ENCODE results near the gene MACO1. TPM values are rescaled to one million over a fixed set of nuclear protein-coding genes. Genes with fewer than 3 reads are reported as not detected.

MACO1 gene
- total and polyA plus RNA-seq, 10 of the 15 experiments (the other 5 are each of a cell fraction or from before 2014, with no cell fraction given): 3.2 to 19.8 (median 10.3) TPM

- TF ChIP-seq EP300 (IDR thresholded peaks at IDR 0.05; ENCODE audit: borderline replicate concordance in 1 of 2, control insufficient read depth in 1 of 2, low read depth in 2 of 2, low read length in 2 of 2) (no peak), STAT3 (IDR thresholded peaks at IDR 0.05; ENCODE audit: low read depth, low read length) (no peak)
Measured at GRCh38 chr1:25538191-25538767, 107.6 kb downstream of the MACO1 start (continued).

DNA sequence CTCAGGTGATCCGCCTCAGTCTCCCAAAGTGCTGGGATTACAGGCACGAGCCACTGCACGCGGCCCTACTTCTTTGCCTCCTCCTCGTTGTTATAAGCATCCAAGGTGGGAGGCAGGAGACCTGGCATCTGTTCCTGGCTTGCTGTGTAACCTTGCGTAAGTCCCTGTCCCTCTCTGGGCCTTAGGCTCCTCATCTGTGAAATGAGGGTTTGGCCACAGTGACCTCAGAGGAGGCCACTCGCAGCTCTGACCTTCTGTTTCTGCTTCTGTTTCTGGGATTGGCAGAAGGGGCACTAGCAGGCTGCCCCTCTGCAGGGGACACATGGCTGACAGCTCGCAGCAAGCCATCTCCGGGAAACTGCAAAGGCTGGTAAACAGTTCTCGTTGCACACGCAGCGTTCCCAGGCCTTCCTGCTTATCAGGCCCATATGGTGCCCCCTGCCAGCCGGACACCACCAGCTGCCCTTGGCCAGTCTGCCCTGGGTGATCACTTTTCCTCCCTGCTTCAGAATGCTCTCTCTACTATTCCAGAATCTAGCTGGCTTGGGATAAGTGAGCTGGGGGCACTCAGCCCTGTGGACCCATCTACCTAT, 110.1 kb downstream of the MACO1 start:
- H3K36me3 ChIP-seq (ENCODE audit: control insufficient read depth in 2 of 2, insufficient read depth in 2 of 2, low read length in 1 of 2): no peaks in the 10 kb centered on the region
- H3K27me3 ChIP-seq (replicated peaks in 1 of 2; ENCODE audit: control insufficient read depth in 2 of 2, insufficient read depth in 2 of 2, low read length in 1 of 2): peaks cover 1 to 2% of the 10 kb centered on the region in 2 experiments; a peak in 1 of 4 replicates
- no TSS peak for BruUV-seq (replicated peaks)
- in situ Hi-C loops (cut with MboI): no loop called here
- ChIA-PET POLR2A (interaction anchor here (0.6 kb wide), 1 partner anchor 413 kb away, joined by 5 read pairs; no protein-coding TSS in a partner anchor), SMC1A (ENCODE audit: uncharacterized antibody, unreplicated experiment) (no interaction called here), RAD21 (ENCODE audit: unreplicated experiment) (no interaction called here), CTCF (interaction anchor here (1.5 kb wide), 1 partner anchor 20 kb away, joined by 5 read pairs; no protein-coding TSS in a partner anchor)
- no peak for ATAC-seq
- H3K79me2 ChIP-seq (ENCODE audit: control insufficient read depth, insufficient read depth, low read length): peaks cover 10% of the 10 kb centered on the region
- H3K4me2 ChIP-seq (ENCODE audit: control insufficient read depth, insufficient read depth): no peak overlapping the region
- no peak overlapping the region for H3K9ac ChIP-seq (ENCODE audit: control insufficient read depth, insufficient read depth, low read length)
- H4K20me1 ChIP-seq (ENCODE audit: control insufficient read depth, insufficient read depth): no peaks in the 10 kb centered on the region
- no peak overlapping the region for H3K27ac ChIP-seq (ENCODE audit: control insufficient read depth, insufficient read depth)
- TF ChIP-seq RELB (IDR thresholded peaks at IDR 0.05; ENCODE audit: low read depth) (no peak), RAD21 (IDR thresholded peaks at IDR 0.05; ENCODE audit: insufficient read depth, low read depth, low read length) (no peak), TAF1 (IDR thresholded peaks at IDR 0.05; ENCODE audit: borderline replicate concordance, low read depth, low read length) (no peak), KDM1A (IDR thresholded peaks at IDR 0.05; ENCODE audit: borderline replicate concordance) (no peak), ZNF622 (IDR thresholded peaks at IDR 0.05) (no peak), MXI1 (IDR thresholded peaks at IDR 0.05; ENCODE audit: low read depth, low read length) (no peak), PRDM15 (CRISPR knock-in tag; IDR thresholded peaks at IDR 0.05) (no peak), RCOR1 (conservative IDR thresholded peaks at IDR 0.05; ENCODE audit: low read depth, low read length) (no peak), RBBP5 (conservative IDR thresholded peaks at IDR 0.05) (no peak), PML (IDR thresholded peaks at IDR 0.05; ENCODE audit: low read length) (no peak)
- TF ChIP-seq, protein P1, sequence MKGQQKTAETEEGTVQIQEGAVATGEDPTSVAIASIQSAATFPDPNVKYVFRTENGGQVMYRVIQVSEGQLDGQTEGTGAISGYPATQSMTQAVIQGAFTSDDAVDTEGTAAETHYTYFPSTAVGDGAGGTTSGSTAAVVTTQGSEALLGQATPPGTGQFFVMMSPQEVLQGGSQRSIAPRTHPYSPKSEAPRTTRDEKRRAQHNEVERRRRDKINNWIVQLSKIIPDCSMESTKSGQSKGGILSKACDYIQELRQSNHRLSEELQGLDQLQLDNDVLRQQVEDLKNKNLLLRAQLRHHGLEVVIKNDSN (IDR thresholded peaks at IDR 0.05; ENCODE audit: borderline replicate concordance, extremely low read length, insufficient read depth, low read depth, low read length): no peak
- no peak for FAIRE-seq
- H3K4me3 ChIP-seq: no peak overlapping the region
- intact Hi-C loops (cut with micrococcal nuclease; ENCODE audit: unreplicated experiment): no loop called here
- DNase-seq (ENCODE audit: low read depth, low spot score): no peak
- H3K9me3 ChIP-seq (replicated peaks; ENCODE audit: control insufficient read depth, insufficient read depth, low read length): no peaks in the 10 kb centered on the region
- no peak overlapping the region for H2AFZ ChIP-seq (ENCODE audit: control insufficient read depth, low read depth, low read length)
- WGBS (ENCODE audit: insufficient coverage, insufficient replicate concordance, low lambda C conversion rate, missing lambda C conversion rate): 80% methylated on average over 13 of the region's 13 CpGs
- H3K4me1 ChIP-seq (ENCODE audit: control insufficient read depth, insufficient read depth, low read length): peaks cover 13% of the 10 kb centered on the region
